ENCODE measurements around the gene AUTS2.

Gene AUTS2

GRCh38 chr7:69710768-69711438 is 112.6 kb downstream of the AUTS2 start:
- no peaks in the 10 kb centered on the region for H3K9me2 ChIP-seq (ENCODE audit: low read depth, low read length)
- no peak overlapping the region for H3K4me3 ChIP-seq (ENCODE audit: low read depth, low read length, poor library complexity, severe bottlenecking)
- no peaks in the 10 kb centered on the region; the same call in 1 of the 2 replicates for H4K20me1 ChIP-seq (ENCODE audit: insufficient read depth, low read length)
- no peaks in the 10 kb centered on the region for H3K9me3 ChIP-seq (ENCODE audit: low read length)
- H3K27me3 ChIP-seq (ENCODE audit: insufficient read depth, low read length) = no peaks in the 10 kb centered on the region
- H3F3A ChIP-seq (ENCODE audit: insufficient read depth, low read length) = no peaks in the 10 kb centered on the region
- no peak overlapping the region for H2AFZ ChIP-seq (ENCODE audit: low read length)
- peaks cover 74% of the 10 kb centered on the region for H3K4me1 ChIP-seq (ENCODE audit: insufficient read depth, low read length, severe bottlenecking)
- no peak overlapping the region for H3K4me2 ChIP-seq (ENCODE audit: low read length)
- H3K79me2 ChIP-seq (ENCODE audit: insufficient read depth, low read length) = peaks cover 96% of the 10 kb centered on the region
- no peak overlapping the region for H3K27ac ChIP-seq (ENCODE audit: low read depth, low read length, poor library complexity, severe bottlenecking)
- 0 out of 2 replicates have a peak, but pooled peaks cover 4% of the 10 kb centered on the region for H3K36me3 ChIP-seq (ENCODE audit: insufficient read depth, low read length)
- H3K9ac ChIP-seq (ENCODE audit: low read length) = no peak overlapping the region
- TF ChIP-seq EZH2 (IDR thresholded peaks at IDR 0.05; ENCODE audit: borderline replicate concordance, low read length) = no peak
- no peak for TF ChIP-seq CTCF (IDR thresholded peaks at IDR 0.05; ENCODE audit: low read length)

GRCh38 chr7:69714886-69715576 is 116.8 kb downstream of the AUTS2 start:
- no peak overlapping the region for H3K27ac ChIP-seq (ENCODE audit: low read depth, low read length, poor library complexity, severe bottlenecking)

GRCh38 chr7:69717221-69717620 is 118.9 kb downstream of the AUTS2 start:
- Histone ChIP-seq H3K9me3 (ENCODE audit: low read length) (no peaks in the 10 kb centered on the region), H3K79me2 (ENCODE audit: insufficient read depth, low read length) (peaks cover 90% of the 10 kb centered on the region), H3K9me2 (ENCODE audit: low read depth, low read length) (no peaks in the 10 kb centered on the region), H3K27ac (ENCODE audit: low read depth, low read length, poor library complexity, severe bottlenecking) (no peak overlapping the region), H4K20me1 (ENCODE audit: insufficient read depth, low read length) (no peaks in the 10 kb centered on the region), H3K4me2 (ENCODE audit: low read length) (no peak overlapping the region), H3K36me3 (ENCODE audit: insufficient read depth, low read length) (0 out of 2 replicates have a peak, but pooled peaks cover under 1% of the 10 kb centered on the region), H3K27me3 (ENCODE audit: insufficient read depth, low read length) (no peaks in the 10 kb centered on the region), H3K4me3 (ENCODE audit: low read depth, low read length, poor library complexity, severe bottlenecking) (no peak overlapping the region), H3K9ac (ENCODE audit: low read length) (no peak overlapping the region), H3F3A (ENCODE audit: insufficient read depth, low read length) (no peaks in the 10 kb centered on the region), H3K4me1 (ENCODE audit: insufficient read depth, low read length, severe bottlenecking) (peaks cover 64% of the 10 kb centered on the region), H2AFZ (ENCODE audit: low read length) (no peak overlapping the region)
- TF ChIP-seq EZH2 (IDR thresholded peaks at IDR 0.05; ENCODE audit: borderline replicate concordance, low read length) = no peak
- TF ChIP-seq CTCF (IDR thresholded peaks at IDR 0.05; ENCODE audit: low read length) = no peak

More at GRCh38 chr7:69714886-69715576, 116.8 kb downstream of the AUTS2 start:
- H4K20me1 ChIP-seq (ENCODE audit: insufficient read depth, low read length) = no peaks in the 10 kb centered on the region
- H3K9ac ChIP-seq (ENCODE audit: low read length) = no peak overlapping the region
- H3F3A ChIP-seq (ENCODE audit: insufficient read depth, low read length) = no peaks in the 10 kb centered on the region
- no peak overlapping the region for H3K4me2 ChIP-seq (ENCODE audit: low read length)
- H2AFZ ChIP-seq (ENCODE audit: low read length) = no peak overlapping the region
- H3K9me2 ChIP-seq (ENCODE audit: low read depth, low read length) = no peaks in the 10 kb centered on the region
- peaks cover 90% of the 10 kb centered on the region for H3K79me2 ChIP-seq (ENCODE audit: insufficient read depth, low read length)
- no peak for TF ChIP-seq CTCF (IDR thresholded peaks at IDR 0.05; ENCODE audit: low read length)
- no peak for TF ChIP-seq EZH2 (IDR thresholded peaks at IDR 0.05; ENCODE audit: borderline replicate concordance, low read length)
- H3K4me1 ChIP-seq (ENCODE audit: insufficient read depth, low read length, severe bottlenecking) = peaks cover 73% of the 10 kb centered on the region
- H3K27me3 ChIP-seq (ENCODE audit: insufficient read depth, low read length) = no peaks in the 10 kb centered on the region
- no peaks in the 10 kb centered on the region for H3K9me3 ChIP-seq (ENCODE audit: low read length)
- no peak overlapping the region for H3K4me3 ChIP-seq (ENCODE audit: low read depth, low read length, poor library complexity, severe bottlenecking)
- H3K36me3 ChIP-seq (ENCODE audit: insufficient read depth, low read length) = 0 out of 2 replicates have a peak, but pooled peaks cover 4% of the 10 kb centered on the region

Data from OCI-LY1 (cell line).